Thoracic aorta (tissue), 2 donors: ENCODE data around the gene GALNT2. TPM values are rescaled to one million over a fixed set of nuclear protein-coding genes. Genes with fewer than 3 reads are reported as not detected.

Source experiments
- ATAC-seq: fragments of 150-250 bp; one replicate; pipeline ENCODE4 v1.8.0; 2017; ENCODE audit warnings: low read depth; ENCODE audit not compliant: insufficient number of reproducible peaks, low FRiP score
- DNase-seq: peaks from one replicate; pipeline ENCODE4 v3.0.0-alpha.2; 2020; ENCODE audit warnings: low spot score
- H3K27ac ChIP-seq, 2 donors: fragments of 200-600 bp; sonication (generic); 1 replicate in 1 of 2; 2 replicates in 1 of 2; pipeline ENCODE4 v1.5.1; 2016; ENCODE audit warnings: mild to moderate bottlenecking in 2 of 2, moderate library complexity in 2 of 2
- H3K27me3 ChIP-seq: fragments of 200-600 bp; sonication (generic); replicated peaks from 2 replicates; pipeline ENCODE4 v1.6.0; 2016; ENCODE audit warnings: mild to moderate bottlenecking; ENCODE audit not compliant: insufficient read depth
- H3K36me3 ChIP-seq: fragments of 200-600 bp; sonication (generic); one replicate; pipeline ENCODE4 v1.5.1; 2016
- H3K4me1 ChIP-seq, 2 donors: fragments of 200-600 bp; sonication (generic); 1 replicate in 1 of 2; 2 replicates in 1 of 2; pipeline versions ENCODE4 v1.5.1 to v1.6.0; 2016; ENCODE audit warnings: low read depth in 2 of 2, mild to moderate bottlenecking in 1 of 2; ENCODE audit not compliant: control insufficient read depth in 1 of 2
- H3K4me3 ChIP-seq: fragments of 200-600 bp; sonication (generic); 2 replicates; pipeline ENCODE4 v1.5.1; 2016; ENCODE audit warnings: mild to moderate bottlenecking
- H3K9me3 ChIP-seq: fragments of 200-600 bp; sonication (generic); 2 replicates; pipeline ENCODE4 v1.5.1; 2016
- total RNA-seq, 2 donors: library from RNA; depleted of rRNA; stranded (reverse); fragments of >200 nt; gene quantifications; one replicate each; pipeline versions ENCODE4 v1.1.0 to v1.2.3, GENCODE V29; 2016
- TF ChIP-seq, protein P1 (sequence below): fragments of 200-600 bp; sonication (generic); IDR thresholded peaks from one replicate; pipeline ENCODE4 v1.5.1; 2019; ENCODE audit warnings: antibody characterized with exemption

The GALNT2 gene
- total RNA-seq, 2 donors from 2014 or later, result 113 to 148 TPM

DNA sequence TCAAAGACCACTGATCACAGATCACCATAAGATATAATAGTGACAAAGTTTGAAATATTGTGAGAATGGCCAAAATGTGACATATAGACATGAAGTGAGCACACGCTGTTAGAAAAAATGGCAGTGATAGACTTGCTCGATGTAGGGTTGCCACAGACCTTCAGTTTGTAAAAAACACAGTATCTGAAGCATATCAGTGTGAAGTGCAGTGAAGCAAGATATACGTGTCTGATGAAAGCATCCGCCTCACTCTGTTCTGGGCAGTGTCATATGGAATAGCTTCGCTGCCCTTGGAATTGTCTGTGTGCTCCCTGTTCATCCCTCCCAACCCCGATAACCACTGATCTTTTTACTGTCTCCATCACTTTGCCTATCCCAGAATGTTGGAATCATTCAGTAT, 50.7 kb downstream of the GALNT2 start:
- H3K4me1 ChIP-seq, result peaks cover 16 to 45% of the 10 kb centered on the region in 2 donors
- DNase-seq (no peak), ATAC-seq (no peak)
- no peaks in the 10 kb centered on the region for H3K36me3 ChIP-seq
- no peaks in the 10 kb centered on the region for H3K9me3 ChIP-seq
- H3K4me3 ChIP-seq, result no peak overlapping the region
- H3K27me3 ChIP-seq, result no peaks in the 10 kb centered on the region
- no peak overlapping the region for H3K27ac ChIP-seq
- TF ChIP-seq, protein P1, sequence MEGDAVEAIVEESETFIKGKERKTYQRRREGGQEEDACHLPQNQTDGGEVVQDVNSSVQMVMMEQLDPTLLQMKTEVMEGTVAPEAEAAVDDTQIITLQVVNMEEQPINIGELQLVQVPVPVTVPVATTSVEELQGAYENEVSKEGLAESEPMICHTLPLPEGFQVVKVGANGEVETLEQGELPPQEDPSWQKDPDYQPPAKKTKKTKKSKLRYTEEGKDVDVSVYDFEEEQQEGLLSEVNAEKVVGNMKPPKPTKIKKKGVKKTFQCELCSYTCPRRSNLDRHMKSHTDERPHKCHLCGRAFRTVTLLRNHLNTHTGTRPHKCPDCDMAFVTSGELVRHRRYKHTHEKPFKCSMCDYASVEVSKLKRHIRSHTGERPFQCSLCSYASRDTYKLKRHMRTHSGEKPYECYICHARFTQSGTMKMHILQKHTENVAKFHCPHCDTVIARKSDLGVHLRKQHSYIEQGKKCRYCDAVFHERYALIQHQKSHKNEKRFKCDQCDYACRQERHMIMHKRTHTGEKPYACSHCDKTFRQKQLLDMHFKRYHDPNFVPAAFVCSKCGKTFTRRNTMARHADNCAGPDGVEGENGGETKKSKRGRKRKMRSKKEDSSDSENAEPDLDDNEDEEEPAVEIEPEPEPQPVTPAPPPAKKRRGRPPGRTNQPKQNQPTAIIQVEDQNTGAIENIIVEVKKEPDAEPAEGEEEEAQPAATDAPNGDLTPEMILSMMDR, result no peak

DNA sequence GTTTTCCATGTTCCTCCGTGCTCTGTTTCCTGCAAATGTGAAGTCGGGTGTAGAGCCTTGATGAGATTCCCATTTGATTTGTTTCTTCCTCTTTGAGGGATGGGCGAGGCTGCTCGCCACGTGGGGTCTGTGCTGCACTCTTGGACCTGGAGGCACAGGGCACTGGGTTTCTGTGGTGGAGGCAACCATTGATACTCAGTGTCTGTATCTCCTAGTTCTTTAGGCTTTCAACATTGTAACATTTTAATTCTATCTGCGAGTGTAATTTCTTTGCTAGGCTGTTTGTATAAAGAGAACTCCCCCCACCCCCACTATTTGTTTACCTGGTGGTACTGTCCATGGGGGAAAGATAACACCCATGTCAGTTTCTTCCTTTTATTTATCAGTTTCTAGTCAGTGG, 52.3 kb downstream of the GALNT2 start:
- H3K27ac ChIP-seq, result no peak overlapping the region
- H3K36me3 ChIP-seq, result no peaks in the 10 kb centered on the region
- H3K27me3 ChIP-seq, result no peaks in the 10 kb centered on the region
- TF ChIP-seq, protein P1, result no peak
- H3K4me3 ChIP-seq, result no peak overlapping the region
- H3K4me1 ChIP-seq, result peaks cover 8 to 44% of the 10 kb centered on the region in 2 donors
- H3K9me3 ChIP-seq, result no peaks in the 10 kb centered on the region
- DNase-seq (no peak), ATAC-seq (no peak)

DNA sequence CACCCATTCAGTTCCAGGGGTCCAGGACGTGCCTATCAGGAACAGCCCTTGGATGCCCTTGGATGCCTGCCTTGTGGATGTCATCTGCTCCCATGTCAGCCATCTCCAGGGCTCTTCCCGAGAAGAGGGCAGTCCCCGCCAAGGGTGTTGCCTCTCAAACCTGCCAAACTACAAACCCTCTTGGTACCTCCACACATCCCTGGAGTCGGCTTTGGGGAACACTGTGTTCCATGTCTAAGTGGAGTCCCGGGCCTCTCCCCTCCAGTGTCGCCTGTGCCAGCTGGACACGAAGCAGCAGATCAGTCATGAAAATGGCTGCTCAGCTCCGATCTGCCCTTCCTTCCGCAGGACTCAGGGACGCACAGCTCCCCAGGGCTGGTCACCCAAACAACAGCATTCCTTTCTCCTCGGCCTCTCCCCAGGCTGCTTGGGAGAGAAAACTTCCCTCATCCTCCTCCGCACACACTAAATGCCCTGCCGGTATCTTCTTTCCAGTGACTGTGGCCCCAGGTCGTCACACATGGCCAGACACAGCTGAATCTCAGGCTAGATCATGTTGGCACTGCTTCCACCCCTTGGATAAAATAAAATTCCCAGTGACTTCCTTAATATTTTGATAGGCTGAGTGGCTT, 53.4 kb downstream of the GALNT2 start:
- H3K4me1 ChIP-seq, result peaks cover 18 to 49% of the 10 kb centered on the region in 2 donors
- no peak overlapping the region for H3K4me3 ChIP-seq
- TF ChIP-seq, protein P1, result no peak
- H3K9me3 ChIP-seq, result no peaks in the 10 kb centered on the region
- ATAC-seq (no peak), DNase-seq (no peak)
- H3K27me3 ChIP-seq, result no peaks in the 10 kb centered on the region
- no peak overlapping the region for H3K27ac ChIP-seq
- H3K36me3 ChIP-seq, result no peaks in the 10 kb centered on the region

DNA sequence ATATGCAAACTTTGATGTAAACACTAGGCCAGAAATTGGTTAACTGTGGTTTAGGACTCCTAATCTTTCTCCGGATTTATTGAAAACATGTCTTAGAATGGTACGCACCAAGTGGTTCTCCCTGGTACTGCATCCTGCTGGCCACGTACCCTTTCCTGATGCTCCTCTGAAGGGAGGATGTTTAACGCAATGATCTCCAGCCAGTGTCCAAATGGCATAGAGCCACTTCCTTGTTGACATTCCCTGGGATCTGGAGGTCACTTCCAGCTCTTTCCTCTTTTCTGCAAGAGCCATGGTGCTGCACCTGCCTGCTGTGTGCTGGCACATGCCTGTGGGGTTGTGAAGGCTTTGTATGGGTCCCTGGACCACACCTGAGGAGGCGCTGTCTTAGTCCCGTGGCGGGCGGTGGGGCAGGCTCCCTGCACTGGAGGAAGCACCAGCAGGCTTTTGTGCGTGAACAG, 53.9 kb downstream of the GALNT2 start:
- H3K4me1 ChIP-seq, result peaks cover 24 to 55% of the 10 kb centered on the region in 2 donors
- no peak overlapping the region for H3K27ac ChIP-seq
- H3K4me3 ChIP-seq, result no peak overlapping the region
- H3K36me3 ChIP-seq, result no peaks in the 10 kb centered on the region
- DNase-seq (no peak), ATAC-seq (no peak)
- no peaks in the 10 kb centered on the region for H3K27me3 ChIP-seq
- no peaks in the 10 kb centered on the region for H3K9me3 ChIP-seq
- TF ChIP-seq, protein P1, result peak; percentile 66

DNA sequence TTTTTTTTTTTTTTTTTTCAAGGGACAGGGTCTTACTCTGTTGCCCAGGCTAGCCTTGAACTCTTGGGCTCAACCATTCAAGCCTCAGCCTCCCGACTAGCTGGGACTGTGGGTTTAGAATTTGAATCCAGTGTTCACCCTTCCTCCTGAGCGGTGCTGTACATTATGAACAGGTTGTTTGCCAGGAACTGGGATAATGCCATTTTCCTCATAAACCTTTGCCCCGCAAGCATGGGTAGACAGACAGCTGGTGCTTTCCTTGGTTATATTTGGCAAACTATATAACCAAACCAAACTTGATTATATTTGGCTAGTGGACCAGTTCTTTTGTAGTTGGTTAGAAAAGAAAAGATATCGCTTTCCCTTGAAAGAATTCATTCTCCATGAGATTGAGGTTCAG, 54.9 kb downstream of the GALNT2 start:
- TF ChIP-seq, protein P1, result no peak

More for the DNA sequence above, 54.9 kb downstream of the GALNT2 start:
- H3K27ac ChIP-seq, result no peak overlapping the region
- H3K36me3 ChIP-seq, result no peaks in the 10 kb centered on the region
- H3K27me3 ChIP-seq, result no peaks in the 10 kb centered on the region
- no peaks in the 10 kb centered on the region for H3K9me3 ChIP-seq
- no peak overlapping the region for H3K4me3 ChIP-seq
- ATAC-seq (no peak), DNase-seq (no peak)
- H3K4me1 ChIP-seq, result peaks cover 24 to 55% of the 10 kb centered on the region in 2 donors
